GM21381 (cell line): ENCODE results near the gene CFAP99.
"Not testable (repeated sequence)": the region's sequence is repeated elsewhere in the genome, so short reads cannot be mapped to it uniquely, and the experiment has no call there.

Experiments
- ATAC-seq: cut with Tn5 transposase; IDR thresholded peaks from one replicate; pipeline ENCODE4 v1.9.1; 2021; ENCODE audit warnings: mild to moderate bottlenecking, moderate library complexity; ENCODE audit not compliant: unreplicated experiment

The CFAP99 gene

GRCh38 chr4:2465032-2465431, 46.3 kb downstream of the CFAP99 start:
- no peak for ATAC-seq

GRCh38 chr4:2465544-2465943, 46.8 kb downstream of the CFAP99 start:
- ATAC-seq, result not testable (repeated sequence)

- ATAC-seq, result peak; percentile 73
These were observed 49.9 kb downstream of the CFAP99 start, which contains the start of gene RNF4 for GRCh38 chr4:2468456-2469191. TSS of gene RNF4 (plus strand) at chr4:2469106. CDS start at chr4:2490494, 21,388 bp downstream.

GRCh38 chr4:2469192-2469984, 50.6 kb downstream of the CFAP99 start:
- ATAC-seq, result peak; percentile 50

GRCh38 chr4:2470791-2471190, 52.0 kb downstream of the CFAP99 start:
- no peak for ATAC-seq

GRCh38 chr4:2472187-2472586, 53.4 kb downstream of the CFAP99 start:
- no peak for ATAC-seq

- no peak for ATAC-seq
These were observed 59.5 kb downstream of the CFAP99 start for GRCh38 chr4:2478229-2478628.

- ATAC-seq, result no peak
These were observed 61.9 kb downstream of the CFAP99 start for GRCh38 chr4:2480649-2481048.

- ATAC-seq, result no peak
These were observed 63.4 kb downstream of the CFAP99 start for GRCh38 chr4:2482192-2482591.

- ATAC-seq, result no peak
These were observed 63.9 kb downstream of the CFAP99 start for GRCh38 chr4:2482693-2483092.

- ATAC-seq, result no peak
These were observed 64.5 kb downstream of the CFAP99 start for GRCh38 chr4:2483237-2483636.

- ATAC-seq, result no peak
These were observed 65.4 kb downstream of the CFAP99 start for GRCh38 chr4:2484185-2484584.

- ATAC-seq, result peak; percentile 67
These were observed 66.2 kb downstream of the CFAP99 start for GRCh38 chr4:2484993-2485392.

GRCh38 chr4:2485956-2486355, 67.2 kb downstream of the CFAP99 start:
- ATAC-seq, result no peak

GRCh38 chr4:2486981-2487380, 68.2 kb downstream of the CFAP99 start:
- ATAC-seq, result no peak

GRCh38 chr4:2487632-2488031, 68.9 kb downstream of the CFAP99 start:
- ATAC-seq, result peak; percentile 47

- ATAC-seq, result no peak
These were observed 70.5 kb downstream of the CFAP99 start for GRCh38 chr4:2489081-2489805.

- no peak for ATAC-seq
These were observed 71.2 kb downstream of the CFAP99 start for GRCh38 chr4:2489841-2490552.

- ATAC-seq, result no peak
These were observed 74.2 kb downstream of the CFAP99 start for GRCh38 chr4:2492970-2493369.

GRCh38 chr4:2494992-2495391, 76.2 kb downstream of the CFAP99 start:
- ATAC-seq, result no peak

GRCh38 chr4:2497324-2497723, 78.6 kb downstream of the CFAP99 start:
- ATAC-seq, result no peak
